Prostate gland (tissue), 2 donors: ENCODE measurements around the gene DOCK11. TPM values are rescaled to one million over a fixed set of nuclear protein-coding genes. Genes with fewer than 3 reads are reported as not detected.
A peak's percentile ranks its signal among the peaks of the same experiment; 100 is the strongest.

Experiments used
- DNase-seq: peaks from one replicate; pipeline ENCODE4 v3.0.0-alpha.2; 2019; ENCODE audit warnings: low spot score
- H3K27ac ChIP-seq, 2 donors: fragments of 200-600 bp; sonication (generic); 2 replicates each; pipeline ENCODE4 v1.5.1; 2017 to 2019
- H3K27me3 ChIP-seq: fragments of 200-600 bp; sonication (generic); replicated peaks from 2 replicates; pipeline ENCODE4 v1.5.1; 2019; ENCODE audit not compliant: insufficient read depth
- H3K36me3 ChIP-seq, 2 donors: fragments of 200-600 bp; sonication (generic); 1 replicate in 1 of 2; 2 replicates in 1 of 2; pipeline versions ENCODE4 v1.5.1 to v1.8.1; 2017 to 2019
- H3K4me1 ChIP-seq: fragments of 200-600 bp; sonication (generic); replicated peaks from 2 replicates; pipeline ENCODE4 v1.5.1; 2019
- H3K4me3 ChIP-seq, 2 donors: fragments of 200-600 bp; sonication (generic); 2 replicates each; pipeline ENCODE4 v1.5.1; 2017 to 2019
- H3K9me3 ChIP-seq: fragments of 200-600 bp; sonication (generic); 2 replicates; pipeline ENCODE4 v1.5.1; 2017
- POLR2A ChIP-seq: fragments of 450-650 bp; IDR thresholded peaks from one replicate; pipeline ENCODE4 v1.6.1; 2016; ENCODE audit warnings: antibody characterized with exemption, mild to moderate bottlenecking
- POLR2AphosphoS5 ChIP-seq: sonication (generic); formaldehyde crosslinking; IDR thresholded peaks from one replicate; pipeline ENCODE4 v1.6.1; 2017; ENCODE audit warnings: antibody characterized with exemption
- WGBS: methylation state at CpG from one replicate; pipeline ENCODE4 v1.1.5; 2018; 5-methylcytosine and 5-hydroxymethylcytosine counted together
- intact Hi-C: fragments of 100-400 bp; cut with DNase I; formaldehyde crosslinking; loops from one replicate; pipeline ENCODE4 v1.14.2; 2022
- total RNA-seq, 2 donors: library from RNA; depleted of rRNA; stranded (reverse); fragments of >200 nt; gene quantifications; one replicate each; pipeline ENCODE4 v1.1.0, GENCODE V29; 2016
- TF ChIP-seq, protein P1 (sequence below), 4 experiments: fragments of 200-600 bp in 2 of 4; fragments of 450-650 bp in 2 of 4; sonication (generic) in 2 of 4; IDR thresholded peaks; 1 replicate in 3 of 4; 2 replicates in 1 of 4; pipeline ENCODE4 v1.5.1; 2016 to 2019; ENCODE audit warnings: antibody characterized with exemption in 4 of 4, mild to moderate bottlenecking in 2 of 4, moderate library complexity in 2 of 4

Gene DOCK11
- total RNA-seq, 2 donors from 2014 or later, result 2.6 to 4.7 TPM

DNA sequence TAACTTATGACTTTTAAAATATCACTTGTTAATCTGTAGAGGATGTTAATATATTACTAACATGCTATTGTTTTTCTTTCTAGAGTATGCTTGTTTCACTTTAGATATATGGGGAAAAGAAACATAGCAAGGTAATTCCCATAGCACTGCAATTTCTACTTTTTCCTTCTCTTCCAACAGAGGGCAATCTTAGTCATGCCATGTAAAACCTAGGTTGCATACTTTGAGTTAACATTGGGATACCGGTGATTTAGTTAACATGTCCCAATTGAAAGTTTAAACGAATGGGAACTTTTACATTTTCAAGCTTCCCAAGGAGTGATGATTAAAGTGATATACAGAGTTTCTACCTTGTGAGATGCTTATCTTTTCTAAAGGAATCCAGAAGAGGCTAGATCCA lies 142.4 kb downstream of the DOCK11 start:
- TF ChIP-seq POLR2A, result no peak
- no peak for TF ChIP-seq POLR2AphosphoS5
- intact Hi-C loops, result no loop called here
- 22% methylated on average over 2 of the region's 2 CpGs for WGBS
- H3K4me1 ChIP-seq, result no peaks in the 10 kb centered on the region
- no peak for DNase-seq
- H3K9me3 ChIP-seq, result no peaks in the 10 kb centered on the region
- no peaks in the 10 kb centered on the region for H3K36me3 ChIP-seq
- no peaks in the 10 kb centered on the region for H3K27me3 ChIP-seq
- H3K27ac ChIP-seq, result no peak overlapping the region
- H3K4me3 ChIP-seq, result no peak overlapping the region

DNA sequence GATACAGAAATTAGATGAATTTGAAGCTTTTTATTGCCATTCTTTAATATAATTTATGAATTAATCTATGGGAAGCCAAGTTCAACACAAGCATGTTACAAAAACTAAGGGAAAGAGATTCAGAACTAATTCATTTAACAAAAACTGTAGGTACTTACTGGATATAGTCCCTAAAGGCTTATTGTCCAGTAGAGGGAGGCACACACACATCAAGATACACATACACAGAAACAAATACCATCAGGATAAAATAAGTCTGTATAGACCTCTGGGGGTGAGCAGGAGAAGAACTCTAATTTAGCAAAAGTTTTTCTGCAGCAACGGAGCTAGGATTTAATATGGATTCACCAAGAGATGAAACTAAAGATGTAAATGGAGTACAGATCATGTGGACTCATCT lies 148.8 kb downstream of the DOCK11 start:
- H3K36me3 ChIP-seq, result no peaks in the 10 kb centered on the region
- no peak overlapping the region for H3K27ac ChIP-seq
- H3K9me3 ChIP-seq, result no peaks in the 10 kb centered on the region
- 20% methylated on average over 1 of the region's 1 CpG for WGBS
- H3K27me3 ChIP-seq, result no peaks in the 10 kb centered on the region
- no peak overlapping the region for H3K4me3 ChIP-seq
- TF ChIP-seq, protein P1, sequence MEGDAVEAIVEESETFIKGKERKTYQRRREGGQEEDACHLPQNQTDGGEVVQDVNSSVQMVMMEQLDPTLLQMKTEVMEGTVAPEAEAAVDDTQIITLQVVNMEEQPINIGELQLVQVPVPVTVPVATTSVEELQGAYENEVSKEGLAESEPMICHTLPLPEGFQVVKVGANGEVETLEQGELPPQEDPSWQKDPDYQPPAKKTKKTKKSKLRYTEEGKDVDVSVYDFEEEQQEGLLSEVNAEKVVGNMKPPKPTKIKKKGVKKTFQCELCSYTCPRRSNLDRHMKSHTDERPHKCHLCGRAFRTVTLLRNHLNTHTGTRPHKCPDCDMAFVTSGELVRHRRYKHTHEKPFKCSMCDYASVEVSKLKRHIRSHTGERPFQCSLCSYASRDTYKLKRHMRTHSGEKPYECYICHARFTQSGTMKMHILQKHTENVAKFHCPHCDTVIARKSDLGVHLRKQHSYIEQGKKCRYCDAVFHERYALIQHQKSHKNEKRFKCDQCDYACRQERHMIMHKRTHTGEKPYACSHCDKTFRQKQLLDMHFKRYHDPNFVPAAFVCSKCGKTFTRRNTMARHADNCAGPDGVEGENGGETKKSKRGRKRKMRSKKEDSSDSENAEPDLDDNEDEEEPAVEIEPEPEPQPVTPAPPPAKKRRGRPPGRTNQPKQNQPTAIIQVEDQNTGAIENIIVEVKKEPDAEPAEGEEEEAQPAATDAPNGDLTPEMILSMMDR (IDR thresholded peaks at IDR 0.05), result peak in 3 of 4 experiments; percentile 23 to 60 (median 52)
- no peak for TF ChIP-seq POLR2A
- intact Hi-C loops, result loop anchor here (5.0 kb wide), 1 partner anchor 163 kb away; no protein-coding TSS in a partner anchor
- no peaks in the 10 kb centered on the region for H3K4me1 ChIP-seq
- peak; percentile 4 for DNase-seq

DNA sequence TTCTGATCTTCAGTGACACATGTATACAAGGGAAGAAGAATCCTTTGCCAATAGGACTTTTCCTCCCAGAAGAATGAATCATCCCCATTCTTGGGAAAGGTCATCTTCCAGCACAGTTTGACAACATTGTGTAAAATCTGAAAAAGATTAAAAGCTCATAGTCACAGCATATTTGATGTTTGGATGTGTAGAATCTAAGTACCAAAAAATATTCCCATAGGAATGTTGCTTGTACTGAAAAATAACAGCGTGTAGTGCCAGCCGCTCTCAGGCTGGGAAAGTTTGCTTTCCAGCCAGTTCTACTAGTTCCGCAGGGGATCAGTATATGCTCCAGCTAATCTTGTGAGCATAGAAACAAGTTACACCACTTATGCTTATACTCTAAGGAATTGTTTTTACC lies 157.1 kb downstream of the DOCK11 start:
- no peaks in the 10 kb centered on the region for H3K36me3 ChIP-seq
- H3K4me1 ChIP-seq, result no peaks in the 10 kb centered on the region
- no peak overlapping the region for H3K4me3 ChIP-seq
- TF ChIP-seq POLR2A (no peak), POLR2AphosphoS5 (peak; percentile 55)
- H3K27ac ChIP-seq, result no peak overlapping the region
- DNase-seq, result peak; percentile 39
- H3K27me3 ChIP-seq, result no peaks in the 10 kb centered on the region
- intact Hi-C loops, result no loop called here
- WGBS, result 31% methylated on average over 3 of the region's 3 CpGs
- no peaks in the 10 kb centered on the region for H3K9me3 ChIP-seq

DNA sequence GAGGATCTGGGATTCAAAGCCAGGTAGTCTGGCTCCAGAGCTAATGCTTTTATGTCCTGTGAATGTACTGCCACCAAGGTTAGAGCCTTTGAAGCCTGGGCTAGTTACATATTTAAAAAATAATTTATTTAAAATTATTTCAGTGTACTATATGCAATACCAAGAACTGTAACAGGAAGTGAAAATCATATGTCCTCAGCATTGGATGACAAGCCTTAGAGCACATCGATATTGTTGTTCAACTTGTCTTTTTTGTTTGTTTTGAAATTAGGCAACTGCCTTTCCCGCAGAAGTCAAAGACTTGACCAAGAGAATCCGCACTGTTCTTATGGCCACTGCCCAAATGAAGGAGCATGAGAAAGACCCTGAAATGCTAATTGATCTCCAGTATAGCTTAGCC lies 158.7 kb downstream of the DOCK11 start:
- Histone ChIP-seq H3K9me3 (no peaks in the 10 kb centered on the region), H3K4me1 (no peaks in the 10 kb centered on the region), H3K27me3 (no peaks in the 10 kb centered on the region), H3K27ac (no peak overlapping the region), H3K36me3 (no peaks in the 10 kb centered on the region), H3K4me3 (no peak overlapping the region)
- no peak for DNase-seq
- TF ChIP-seq POLR2AphosphoS5, result no peak
- TF ChIP-seq, protein P1 (IDR thresholded peaks at IDR 0.05), result no peak
- no peak for TF ChIP-seq POLR2A
- whole genome bisulfite sequencing, result 80% methylated on average over 3 of the region's 3 CpGs
- intact Hi-C loops, result no loop called here

DNA sequence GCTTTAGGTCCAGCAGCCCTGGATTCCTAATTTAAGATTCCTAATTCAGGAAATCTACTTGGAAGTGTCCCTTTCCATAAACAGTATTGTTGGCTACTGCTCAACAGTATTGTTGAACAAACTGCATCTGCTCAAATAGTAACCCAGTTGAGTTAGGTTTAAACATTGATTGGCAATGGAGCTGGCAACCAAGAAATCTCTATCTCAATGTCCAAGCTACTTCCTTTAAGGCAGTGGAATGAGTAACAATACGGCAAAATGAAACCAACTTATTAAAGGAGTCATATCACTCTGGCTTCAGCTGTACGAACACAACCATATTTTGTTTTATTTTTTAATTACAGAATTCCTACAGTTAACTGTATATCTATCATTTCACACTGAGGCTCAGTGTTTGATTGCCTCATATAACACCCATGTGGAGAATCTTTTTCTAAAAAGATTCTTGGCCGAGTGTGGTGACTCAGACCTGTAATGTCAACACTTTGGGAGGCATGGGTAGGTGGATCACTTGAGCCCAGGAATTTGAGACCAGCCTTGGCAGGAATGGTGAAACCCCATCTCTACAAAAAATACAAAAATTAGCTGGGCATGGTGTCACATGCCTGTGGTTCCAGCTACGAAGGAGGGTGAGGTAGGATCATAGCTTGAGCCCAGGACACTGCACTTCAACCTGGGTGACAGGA lies 160.1 kb downstream of the DOCK11 start:
- no peak for DNase-seq
- no peaks in the 10 kb centered on the region for H3K27me3 ChIP-seq
- no peaks in the 10 kb centered on the region for H3K9me3 ChIP-seq
- no peak overlapping the region for H3K27ac ChIP-seq
- intact Hi-C loops, result no loop called here
- H3K4me3 ChIP-seq, result no peak overlapping the region
- H3K36me3 ChIP-seq, result no peaks in the 10 kb centered on the region
- TF ChIP-seq, protein P1 (IDR thresholded peaks at IDR 0.05), result no peak
- TF ChIP-seq POLR2AphosphoS5 (no peak), POLR2A (no peak)
- 85% methylated on average over 4 of the region's 4 CpGs for WGBS
- no peaks in the 10 kb centered on the region for H3K4me1 ChIP-seq

DNA sequence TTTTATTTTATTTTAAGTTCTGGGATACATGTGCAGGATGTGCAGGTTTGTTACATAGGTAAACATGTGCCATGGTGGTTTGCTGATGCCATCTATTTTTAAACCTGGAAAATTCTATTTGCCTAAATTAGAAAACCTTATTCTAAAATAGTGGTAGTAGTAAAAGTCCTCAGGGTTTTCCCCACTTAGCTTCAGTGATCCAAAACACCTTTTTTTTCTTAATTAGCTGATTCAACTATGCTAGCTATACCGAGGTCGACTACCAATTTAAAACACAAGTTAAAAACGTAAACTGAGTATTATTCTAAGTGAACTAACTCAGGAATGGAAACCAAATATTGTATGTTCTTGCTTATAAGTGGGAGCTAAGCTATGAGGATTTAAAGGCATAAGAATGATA lies 161.8 kb downstream of the DOCK11 start:
- no peaks in the 10 kb centered on the region for H3K27me3 ChIP-seq
- TF ChIP-seq POLR2A, result no peak
- no peak for TF ChIP-seq POLR2AphosphoS5
- TF ChIP-seq, protein P1 (IDR thresholded peaks at IDR 0.05), result no peak
- H3K36me3 ChIP-seq, result no peaks in the 10 kb centered on the region
- H3K9me3 ChIP-seq, result no peaks in the 10 kb centered on the region
- no peak overlapping the region for H3K27ac ChIP-seq
- DNase-seq, result no peak
- no peaks in the 10 kb centered on the region for H3K4me1 ChIP-seq
- 83% methylated on average over 3 of the region's 3 CpGs for WGBS
- no peak overlapping the region for H3K4me3 ChIP-seq
- intact Hi-C loops, result no loop called here
